C4-2B (cell line): Measurements from ENCODE around the gene VEPH1.

ENCODE experiments used
- H3K27ac ChIP-seq: fragments of 450-650 bp; 2 replicates; pipeline ENCODE4 v1.5.1; 2017
- CTCF ChIP-seq: fragments of 450-650 bp; conservative IDR thresholded peaks from 2 replicates; pipeline ENCODE4 v1.5.1; 2017; ENCODE audit warnings: mild to moderate bottlenecking
- ZFX ChIP-seq: fragments of 450-650 bp; IDR thresholded peaks from 2 replicates; pipeline ENCODE4 v1.6.1; 2017

The VEPH1 gene

GRCh38 chr3:157447026-157447694 is 56.1 kb downstream of the VEPH1 start:
- TF ChIP-seq CTCF (peak; percentile 84), ZFX (no peak)
- no peak overlapping the region for H3K27ac ChIP-seq

- no peak overlapping the region for H3K27ac ChIP-seq
- TF ChIP-seq ZFX (no peak), CTCF (no peak)
These were observed 57.4 kb downstream of the VEPH1 start for GRCh38 chr3:157445857-157446256.

GRCh38 chr3:157444797-157445184 is 58.4 kb downstream of the VEPH1 start:
- no peak overlapping the region for H3K27ac ChIP-seq
- TF ChIP-seq CTCF (no peak), ZFX (no peak)

GRCh38 chr3:157443905-157444796 is 59.1 kb downstream of the VEPH1 start:
- H3K27ac ChIP-seq: no peak overlapping the region

GRCh38 chr3:157442729-157443128 is 60.5 kb downstream of the VEPH1 start:
- no peak for TF ChIP-seq CTCF
- no peak for TF ChIP-seq ZFX
- H3K27ac ChIP-seq: no peak overlapping the region

More at GRCh38 chr3:157443905-157444796, 59.1 kb downstream of the VEPH1 start:
- TF ChIP-seq CTCF (no peak), ZFX (no peak)

- no peak overlapping the region for H3K27ac ChIP-seq
- TF ChIP-seq ZFX (no peak), CTCF (no peak)
These were observed 62.1 kb downstream of the VEPH1 start for GRCh38 chr3:157441102-157441624.

GRCh38 chr3:157438194-157438730 is 65.0 kb downstream of the VEPH1 start:
- TF ChIP-seq ZFX (no peak), CTCF (no peak)
- H3K27ac ChIP-seq: no peak overlapping the region; the same call in 1 of the 2 replicates
